Measurements from ENCODE around the gene MRPS18A. TPM values are rescaled to one million over a fixed set of nuclear protein-coding genes. Genes with fewer than 3 reads are reported as not detected.
A peak's percentile ranks its signal among the peaks of the same experiment; 100 is the strongest.
"Not testable (repeated sequence)": the region's sequence is repeated elsewhere in the genome, so short reads cannot be mapped to it uniquely, and the experiment has no call there.

Gene MRPS18A
- total and polyA plus RNA-seq, 9 donors = 28.4 to 43.7 (median 32.5) TPM

GRCh38 chr6:43666196-43666920, 21.2 kb downstream of the MRPS18A start:
- DNase-seq = peak; percentile 53
- no peaks in the 10 kb centered on the region for H3K9me3 ChIP-seq (replicated peaks; ENCODE audit: control insufficient read depth, low read depth, low read length)
- H3K27me3 ChIP-seq (ENCODE audit: control insufficient read depth, insufficient read depth, low read length) = no peaks in the 10 kb centered on the region
- no peak overlapping the region for H3K4me3 ChIP-seq (ENCODE audit: low read length)
- H3K36me3 ChIP-seq (ENCODE audit: control insufficient read depth, insufficient read depth, low read length) = peaks cover 14% of the 10 kb centered on the region
- WGBS (ENCODE audit: insufficient coverage) = 63% methylated on average over 8 of the region's 13 CpGs
- no peak overlapping the region for H3K27ac ChIP-seq (ENCODE audit: low read length)
- peaks cover 61% of the 10 kb centered on the region for H3K4me1 ChIP-seq (ENCODE audit: control insufficient read depth, insufficient read depth, low read length)

GRCh38 chr6:43665376-43665775, 22.2 kb downstream of the MRPS18A start:
- WGBS (ENCODE audit: insufficient coverage) = 100% methylated on average over 1 of the region's 1 CpG

GRCh38 chr6:43662948-43663347, 24.6 kb downstream of the MRPS18A start:
- peaks cover 29% of the 10 kb centered on the region for H3K4me1 ChIP-seq (ENCODE audit: control insufficient read depth, insufficient read depth, low read length)
- 80% methylated on average over 1 of the region's 5 CpGs for WGBS (ENCODE audit: insufficient coverage)
- not testable (repeated sequence) for H3K27ac ChIP-seq (ENCODE audit: low read length); DNase-seq; H3K9me3 ChIP-seq (replicated peaks; ENCODE audit: control insufficient read depth, low read depth, low read length); H3K4me3 ChIP-seq (ENCODE audit: low read length); H3K27me3 ChIP-seq (ENCODE audit: control insufficient read depth, insufficient read depth, low read length); H3K36me3 ChIP-seq (ENCODE audit: control insufficient read depth, insufficient read depth, low read length)

More at GRCh38 chr6:43665376-43665775, 22.2 kb downstream of the MRPS18A start:
- no peak overlapping the region for H3K27ac ChIP-seq (ENCODE audit: low read length)
- peaks cover 53% of the 10 kb centered on the region for H3K4me1 ChIP-seq (ENCODE audit: control insufficient read depth, insufficient read depth, low read length)
- no peaks in the 10 kb centered on the region for H3K27me3 ChIP-seq (ENCODE audit: control insufficient read depth, insufficient read depth, low read length)
- H3K4me3 ChIP-seq (ENCODE audit: low read length) = no peak overlapping the region
- H3K9me3 ChIP-seq (replicated peaks; ENCODE audit: control insufficient read depth, low read depth, low read length) = peaks cover 3% of the 10 kb centered on the region
- peaks cover 4% of the 10 kb centered on the region for H3K36me3 ChIP-seq (ENCODE audit: control insufficient read depth, insufficient read depth, low read length)
- no peak for DNase-seq

DNA sequence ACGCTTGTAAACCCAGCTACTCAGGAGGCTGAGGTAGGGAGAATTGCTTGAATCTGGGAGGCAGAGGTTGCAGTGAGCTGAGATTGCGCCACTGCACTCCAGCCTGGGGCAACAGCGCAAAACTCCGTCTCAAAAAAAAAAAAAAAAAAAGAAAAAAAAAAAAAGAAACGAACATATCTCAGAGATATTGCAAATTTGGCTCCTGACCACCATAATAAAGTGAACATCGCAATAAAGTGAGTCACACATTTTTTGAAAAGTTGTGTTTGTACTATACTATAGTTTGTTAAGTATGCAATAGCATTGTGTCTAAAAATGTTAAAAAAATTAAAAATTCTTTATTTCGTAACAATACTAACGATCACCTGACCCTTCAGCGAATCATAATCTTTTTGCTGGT, 29.4 kb downstream of the MRPS18A start:
- Histone ChIP-seq H3K36me3 (ENCODE audit: control insufficient read depth, insufficient read depth, low read length) (no peaks in the 10 kb centered on the region), H3K9me3 (replicated peaks; ENCODE audit: control insufficient read depth, low read depth, low read length) (peaks cover 3% of the 10 kb centered on the region), H3K27ac (ENCODE audit: low read length) (no peak overlapping the region), H3K4me1 (ENCODE audit: control insufficient read depth, insufficient read depth, low read length) (no peaks in the 10 kb centered on the region), H3K27me3 (ENCODE audit: control insufficient read depth, insufficient read depth, low read length) (no peaks in the 10 kb centered on the region), H3K4me3 (ENCODE audit: low read length) (no peak overlapping the region)
- DNase-seq = no peak
- 93% methylated on average over 3 of the region's 9 CpGs for WGBS (ENCODE audit: insufficient coverage)

GRCh38 chr6:43657221-43657802, 30.3 kb downstream of the MRPS18A start:
- Histone ChIP-seq H3K27me3 (ENCODE audit: control insufficient read depth, insufficient read depth, low read length) (no peaks in the 10 kb centered on the region), H3K36me3 (ENCODE audit: control insufficient read depth, insufficient read depth, low read length) (no peaks in the 10 kb centered on the region), H3K9me3 (replicated peaks; ENCODE audit: control insufficient read depth, low read depth, low read length) (peaks cover 3% of the 10 kb centered on the region), H3K27ac (ENCODE audit: low read length) (no peak overlapping the region), H3K4me3 (ENCODE audit: low read length) (no peak overlapping the region), H3K4me1 (ENCODE audit: control insufficient read depth, insufficient read depth, low read length) (no peaks in the 10 kb centered on the region)
- WGBS (ENCODE audit: insufficient coverage) = no CpG with 5 or more reads among the region's 3 CpGs
- DNase-seq = no peak

DNA sequence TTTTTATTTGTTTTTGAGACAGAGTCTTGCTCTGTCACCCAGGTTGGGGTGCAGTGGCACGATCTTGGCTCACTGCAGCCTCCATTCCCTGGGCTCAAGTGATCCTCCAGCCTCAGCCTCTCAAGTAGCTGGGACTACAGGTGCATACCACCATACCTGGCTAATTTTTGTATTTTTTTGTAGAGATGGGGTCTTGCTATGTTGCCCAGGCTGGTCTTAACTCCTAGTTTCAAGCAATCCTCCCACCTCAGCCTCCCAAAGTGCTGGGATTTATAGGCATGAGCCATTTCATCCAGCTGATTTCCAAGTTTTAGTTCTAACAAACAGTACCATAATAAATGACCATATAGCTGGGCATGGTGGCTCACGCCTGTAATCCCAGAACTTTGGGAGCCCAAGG, 34.8 kb downstream of the MRPS18A start:
- peak overlapping the region; percentile 29 for H3K27ac ChIP-seq (ENCODE audit: low read length)

GRCh38 chr6:43648248-43648647, 39.3 kb downstream of the MRPS18A start:
- 100% methylated on average over 1 of the region's 2 CpGs for WGBS (ENCODE audit: insufficient coverage)
- Histone ChIP-seq H3K36me3 (ENCODE audit: control insufficient read depth, insufficient read depth, low read length) (no peaks in the 10 kb centered on the region), H3K4me3 (ENCODE audit: low read length) (no peak overlapping the region), H3K4me1 (ENCODE audit: control insufficient read depth, insufficient read depth, low read length) (peaks cover 4% of the 10 kb centered on the region), H3K27ac (ENCODE audit: low read length) (no peak overlapping the region), H3K27me3 (ENCODE audit: control insufficient read depth, insufficient read depth, low read length) (no peaks in the 10 kb centered on the region), H3K9me3 (replicated peaks; ENCODE audit: control insufficient read depth, low read depth, low read length) (no peaks in the 10 kb centered on the region)
- DNase-seq = no peak

More for the DNA sequence above, 34.8 kb downstream of the MRPS18A start:
- not testable (repeated sequence) for H3K36me3 ChIP-seq (ENCODE audit: control insufficient read depth, insufficient read depth, low read length); H3K4me1 ChIP-seq (ENCODE audit: control insufficient read depth, insufficient read depth, low read length); H3K4me3 ChIP-seq (ENCODE audit: low read length); H3K9me3 ChIP-seq (replicated peaks; ENCODE audit: control insufficient read depth, low read depth, low read length); DNase-seq; H3K27me3 ChIP-seq (ENCODE audit: control insufficient read depth, insufficient read depth, low read length)
- WGBS (ENCODE audit: insufficient coverage) = 83% methylated on average over 1 of the region's 2 CpGs

- Histone ChIP-seq H3K36me3 (ENCODE audit: control insufficient read depth, insufficient read depth, low read length) (peaks cover under 1% of the 10 kb centered on the region), H3K4me1 (ENCODE audit: control insufficient read depth, insufficient read depth, low read length) (peaks cover 4% of the 10 kb centered on the region), H3K27me3 (ENCODE audit: control insufficient read depth, insufficient read depth, low read length) (no peaks in the 10 kb centered on the region), H3K9me3 (replicated peaks; ENCODE audit: control insufficient read depth, low read depth, low read length) (no peaks in the 10 kb centered on the region), H3K27ac (ENCODE audit: low read length) (no peak overlapping the region), H3K4me3 (ENCODE audit: low read length) (no peak overlapping the region)
- DNase-seq = no peak
- no CpG with 5 or more reads among the region's 3 CpGs for WGBS (ENCODE audit: insufficient coverage)
Measured at GRCh38 chr6:43647613-43648012, 40.0 kb downstream of the MRPS18A start.

GRCh38 chr6:43645613-43645964, 42.0 kb downstream of the MRPS18A start:
- DNase-seq = no peak
- H3K27ac ChIP-seq (ENCODE audit: low read length) = no peak overlapping the region
- H3K4me3 ChIP-seq (ENCODE audit: low read length) = peak overlapping the region; percentile 52
- no peaks in the 10 kb centered on the region for H3K9me3 ChIP-seq (replicated peaks; ENCODE audit: control insufficient read depth, low read depth, low read length)
- WGBS (ENCODE audit: insufficient coverage) = 3% methylated on average over 6 of the region's 9 CpGs
- no peaks in the 10 kb centered on the region for H3K27me3 ChIP-seq (ENCODE audit: control insufficient read depth, insufficient read depth, low read length)
- H3K4me1 ChIP-seq (ENCODE audit: control insufficient read depth, insufficient read depth, low read length) = peaks cover 4% of the 10 kb centered on the region
- H3K36me3 ChIP-seq (ENCODE audit: control insufficient read depth, insufficient read depth, low read length) = peaks cover 15% of the 10 kb centered on the region

DNA sequence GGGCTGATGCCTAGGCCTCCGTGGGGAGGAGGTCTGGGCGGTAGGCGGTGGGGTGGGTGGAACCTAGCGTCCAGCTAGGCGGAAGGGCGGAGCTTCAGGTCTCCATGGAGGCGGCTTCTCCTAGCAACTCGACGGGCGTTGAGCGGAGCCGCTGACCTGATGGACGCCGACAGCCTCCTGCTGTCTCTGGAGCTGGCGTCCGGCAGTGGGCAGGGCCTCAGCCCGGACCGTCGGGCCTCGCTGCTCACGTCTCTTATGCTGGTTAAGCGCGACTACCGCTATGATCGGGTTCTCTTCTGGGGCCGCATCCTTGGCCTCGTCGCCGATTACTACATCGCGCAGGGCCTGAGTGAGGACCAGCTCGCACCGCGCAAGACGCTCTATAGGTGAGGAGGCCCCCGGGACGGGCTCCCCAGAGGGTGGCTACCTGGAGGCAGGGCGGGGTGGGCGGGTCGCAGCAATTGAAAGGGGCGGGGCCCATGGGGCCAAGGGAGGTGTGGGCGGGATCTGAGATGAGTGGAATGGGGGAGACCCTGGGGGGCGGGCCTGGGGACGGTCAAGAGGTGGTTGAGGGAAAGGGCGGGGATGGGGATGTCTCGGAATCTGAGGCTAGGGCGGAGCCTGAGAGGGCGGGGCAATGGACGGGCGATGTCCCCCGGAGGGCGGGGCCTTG, 42.5 kb downstream of the MRPS18A start, which contains the start of gene RSPH9:
Gene RSPH9 (plus strand): TSS at position 97 of the 673 bp plus-strand sequence. CDS start 63 bp downstream, at position 160.
- DNase-seq = peak; percentile 88
- peak within 1 kb of the TSS; percentile 74 for H3K27ac ChIP-seq (ENCODE audit: low read length)
- no peaks in the 10 kb centered on the region for H3K27me3 ChIP-seq (ENCODE audit: control insufficient read depth, insufficient read depth, low read length)
- peaks cover 20% of the 10 kb centered on the region for H3K36me3 ChIP-seq (ENCODE audit: control insufficient read depth, insufficient read depth, low read length)
- 1% methylated on average over 50 of the region's 52 CpGs for WGBS (ENCODE audit: insufficient coverage)
- peaks cover 4% of the 10 kb centered on the region for H3K4me1 ChIP-seq (ENCODE audit: control insufficient read depth, insufficient read depth, low read length)
- peak within 1 kb of the TSS; percentile 52 for H3K4me3 ChIP-seq (ENCODE audit: low read length)
- no peaks in the 10 kb centered on the region for H3K9me3 ChIP-seq (replicated peaks; ENCODE audit: control insufficient read depth, low read depth, low read length)
